ENCODE data around the gene C20orf204. TPM values are rescaled to one million over a fixed set of nuclear protein-coding genes. Genes with fewer than 3 reads are reported as not detected.

Gene C20orf204
- total RNA-seq, 3 donors from 2014 or later = 0.66 to 1.3 (median 1.1) TPM

DNA sequence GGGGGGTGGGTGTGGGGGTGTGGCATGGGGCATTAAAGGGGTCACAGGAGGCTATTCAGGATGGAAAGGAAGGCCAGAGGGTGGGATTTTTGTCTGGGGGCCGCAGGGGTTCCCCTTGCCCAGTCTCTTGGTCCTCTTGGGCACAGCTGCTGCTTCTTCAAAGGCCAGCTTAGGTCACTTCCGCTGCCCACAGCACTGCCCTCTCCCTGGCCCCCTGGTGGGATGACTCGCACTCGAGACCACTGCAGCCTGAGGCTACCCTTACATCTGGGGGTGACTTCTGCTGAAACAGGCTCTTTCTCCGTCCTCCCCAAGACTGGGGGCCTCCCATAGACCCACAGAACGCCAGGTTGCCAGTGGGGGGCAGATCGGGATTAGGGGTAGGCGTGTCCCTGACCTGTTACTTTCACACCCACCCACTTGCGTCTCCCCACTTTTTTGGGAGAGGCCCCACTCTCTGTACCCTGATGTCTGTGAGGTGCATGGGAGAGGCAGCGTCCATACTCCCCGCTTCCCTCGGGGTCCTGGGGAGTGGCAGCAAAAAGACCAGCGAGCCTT lies 46.9 kb downstream of the C20orf204 start:
- TF ChIP-seq POLR2A (IDR thresholded peaks at IDR 0.05) = no peak
- TF ChIP-seq, protein P1, sequence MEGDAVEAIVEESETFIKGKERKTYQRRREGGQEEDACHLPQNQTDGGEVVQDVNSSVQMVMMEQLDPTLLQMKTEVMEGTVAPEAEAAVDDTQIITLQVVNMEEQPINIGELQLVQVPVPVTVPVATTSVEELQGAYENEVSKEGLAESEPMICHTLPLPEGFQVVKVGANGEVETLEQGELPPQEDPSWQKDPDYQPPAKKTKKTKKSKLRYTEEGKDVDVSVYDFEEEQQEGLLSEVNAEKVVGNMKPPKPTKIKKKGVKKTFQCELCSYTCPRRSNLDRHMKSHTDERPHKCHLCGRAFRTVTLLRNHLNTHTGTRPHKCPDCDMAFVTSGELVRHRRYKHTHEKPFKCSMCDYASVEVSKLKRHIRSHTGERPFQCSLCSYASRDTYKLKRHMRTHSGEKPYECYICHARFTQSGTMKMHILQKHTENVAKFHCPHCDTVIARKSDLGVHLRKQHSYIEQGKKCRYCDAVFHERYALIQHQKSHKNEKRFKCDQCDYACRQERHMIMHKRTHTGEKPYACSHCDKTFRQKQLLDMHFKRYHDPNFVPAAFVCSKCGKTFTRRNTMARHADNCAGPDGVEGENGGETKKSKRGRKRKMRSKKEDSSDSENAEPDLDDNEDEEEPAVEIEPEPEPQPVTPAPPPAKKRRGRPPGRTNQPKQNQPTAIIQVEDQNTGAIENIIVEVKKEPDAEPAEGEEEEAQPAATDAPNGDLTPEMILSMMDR (IDR thresholded peaks at IDR 0.05) = no peak
- no peak for TF ChIP-seq POLR2AphosphoS5 (IDR thresholded peaks at IDR 0.05)
- H3K4me3 ChIP-seq = peak overlapping the region; percentile 45 to 77 (median 55)
- DNase-seq (ENCODE audit: low spot score in 2 of 2) = no peak
- peaks cover 0 to 9% of the 10 kb centered on the region in 2 donors for H3K27me3 ChIP-seq
- H3K4me1 ChIP-seq = peaks cover 9 to 13% of the 10 kb centered on the region in 2 donors
- no peaks in the 10 kb centered on the region for H3K9me3 ChIP-seq
- intact Hi-C loops (cut with DNase I; ENCODE audit: low total_unique reads) = no loop called here
- no peaks in the 10 kb centered on the region for H3K36me3 ChIP-seq
- H3K27ac ChIP-seq = no peak overlapping the region

DNA sequence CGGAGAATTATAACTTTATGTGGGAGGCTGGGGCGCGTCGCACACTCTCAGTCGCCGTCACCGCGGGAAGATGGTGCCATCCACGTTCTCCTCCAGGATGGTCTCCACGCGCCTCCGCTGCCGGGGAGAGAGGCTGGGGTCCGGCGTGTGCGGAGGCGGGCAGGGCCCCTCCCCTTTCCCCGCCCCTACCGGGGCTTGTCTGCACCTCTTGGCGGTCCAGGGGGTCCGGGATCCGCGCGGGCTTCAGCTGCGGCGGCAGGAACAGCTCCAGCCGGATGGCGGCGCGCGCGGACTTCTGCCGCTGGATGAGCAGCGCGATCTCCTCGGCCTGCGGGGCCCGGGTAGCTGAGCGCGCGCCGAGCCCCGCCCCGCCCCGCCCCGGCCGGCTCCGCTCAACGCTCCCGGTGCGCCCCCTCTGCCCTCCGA lies 47.4 kb downstream of the C20orf204 start:
- Histone ChIP-seq H3K4me1 (peaks cover 9 to 12% of the 10 kb centered on the region in 2 donors), H3K36me3 (no peaks in the 10 kb centered on the region), H3K9me3 (no peaks in the 10 kb centered on the region), H3K27ac (no peak overlapping the region), H3K27me3 (peaks cover 0 to 9% of the 10 kb centered on the region in 2 donors), H3K4me3 (peak overlapping the region; percentile 45 to 77 (median 55))
- DNase-seq (ENCODE audit: low spot score in 2 of 2) = peak in 1 of 2 donors; percentile 41
- no peak for TF ChIP-seq POLR2A (IDR thresholded peaks at IDR 0.05)
- TF ChIP-seq, protein P1 (IDR thresholded peaks at IDR 0.05) = peak in 2 of 3 donors; percentile 35 to 40
- TF ChIP-seq POLR2AphosphoS5 (IDR thresholded peaks at IDR 0.05) = no peak
- intact Hi-C loops (cut with DNase I; ENCODE audit: low total_unique reads) = no loop called here

DNA sequence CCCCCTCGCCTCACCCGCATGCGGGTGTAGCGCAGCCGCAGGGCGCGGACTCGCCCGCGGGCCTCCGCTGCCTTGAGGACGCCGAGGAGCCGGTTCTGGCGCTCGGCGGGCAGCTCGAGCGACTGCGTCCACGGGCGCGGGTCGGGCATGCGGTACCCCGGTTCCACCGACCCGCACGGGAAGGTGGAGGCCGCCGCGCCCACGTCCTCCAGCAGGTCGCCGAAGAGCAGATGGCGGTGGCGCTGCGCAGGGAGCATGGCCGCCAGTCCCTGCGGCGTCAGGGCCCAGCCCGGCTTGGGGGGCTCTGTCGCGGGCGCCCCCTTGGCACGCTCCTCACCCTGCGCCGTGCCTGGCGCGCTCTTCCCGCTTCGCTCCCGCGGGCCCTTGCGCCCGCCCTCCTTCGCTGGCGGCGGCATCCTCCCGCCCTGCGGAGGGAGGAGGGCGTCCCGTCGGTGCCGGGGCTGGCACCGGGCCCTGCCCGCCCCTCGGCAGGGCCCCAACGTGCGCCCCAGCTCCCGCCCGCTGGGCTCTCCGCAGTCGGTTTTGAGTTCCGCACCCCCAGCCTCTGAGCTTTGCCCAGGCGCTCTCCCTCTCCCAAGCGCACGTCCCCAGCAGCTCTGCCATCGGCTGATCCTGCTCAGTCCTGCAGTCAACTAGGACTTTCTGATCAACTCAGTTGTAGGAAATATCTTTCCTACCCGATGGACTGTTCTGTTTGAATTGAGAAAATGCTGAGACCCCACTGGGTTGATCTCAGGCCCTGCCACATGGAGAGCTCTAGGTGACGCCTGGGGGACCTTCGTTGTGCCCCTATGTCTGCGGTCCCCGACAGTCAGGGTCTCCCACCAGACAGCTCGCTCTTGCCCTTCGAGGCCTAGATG lies 48.1 kb downstream of the C20orf204 start, which contains the start of gene LKAAEAR1:
Gene LKAAEAR1, minus strand, starts transcription at position 595 of the 881 bp plus-strand sequence. Its CDS starts 179 bp downstream, at position 416.
- TF ChIP-seq POLR2A (IDR thresholded peaks at IDR 0.05) (no peak), POLR2AphosphoS5 (IDR thresholded peaks at IDR 0.05) (no peak)
- TF ChIP-seq, protein P1 (IDR thresholded peaks at IDR 0.05) = no peak
- H3K4me1 ChIP-seq = peaks cover 2 to 6% of the 10 kb centered on the region in 2 donors
- no peaks in the 10 kb centered on the region for H3K36me3 ChIP-seq
- H3K9me3 ChIP-seq = no peaks in the 10 kb centered on the region
- H3K27me3 ChIP-seq = peaks cover 0 to 9% of the 10 kb centered on the region in 2 donors
- no peak for DNase-seq (ENCODE audit: low spot score in 2 of 2)
- intact Hi-C loops (cut with DNase I; ENCODE audit: low total_unique reads) = no loop called here
- H3K4me3 ChIP-seq = peak within 1 kb of the TSS; percentile 45 to 77 (median 55)
- no peak within 1 kb of the TSS for H3K27ac ChIP-seq

DNA sequence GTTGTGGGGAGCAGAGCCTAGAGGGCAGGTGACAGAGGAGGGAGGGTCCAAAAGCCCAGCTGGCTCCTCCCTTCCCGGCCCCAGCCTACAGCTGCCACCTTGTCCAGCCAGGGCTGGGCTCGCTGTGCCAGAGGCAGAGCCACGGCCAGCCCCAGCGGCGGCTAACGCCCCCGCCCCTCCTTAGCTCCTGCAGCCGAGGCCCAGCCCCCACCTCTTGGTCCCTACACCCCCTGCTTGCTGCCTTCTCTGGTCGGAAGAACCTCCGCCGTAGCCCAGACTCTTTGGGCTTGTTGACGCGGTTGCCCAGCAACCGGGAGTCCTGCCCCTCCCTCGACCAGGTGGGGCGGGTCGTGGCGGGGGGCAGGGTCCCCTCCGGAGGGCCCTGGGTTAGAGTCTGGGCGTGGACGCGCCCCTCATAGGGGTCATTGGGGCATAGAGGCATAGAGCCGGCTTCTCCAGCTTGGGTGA lies 48.7 kb downstream of the C20orf204 start:
- DNase-seq (ENCODE audit: low spot score in 2 of 2) = no peak
- peak overlapping the region in 1 of 3 donors; percentile 13 for H3K4me3 ChIP-seq
- H3K4me1 ChIP-seq = peaks cover 0 to 4% of the 10 kb centered on the region in 2 donors
- H3K27me3 ChIP-seq = peaks cover 0 to 9% of the 10 kb centered on the region in 2 donors
- intact Hi-C loops (cut with DNase I; ENCODE audit: low total_unique reads) = no loop called here
- H3K27ac ChIP-seq = no peak overlapping the region
- no peaks in the 10 kb centered on the region for H3K36me3 ChIP-seq
- no peaks in the 10 kb centered on the region for H3K9me3 ChIP-seq
- TF ChIP-seq POLR2A (IDR thresholded peaks at IDR 0.05) (no peak), POLR2AphosphoS5 (IDR thresholded peaks at IDR 0.05) (no peak)
- TF ChIP-seq, protein P1 (IDR thresholded peaks at IDR 0.05) = no peak

All from breast epithelium (tissue), 4 donors.